HG03571 (cell line): ENCODE results near the gene EIF3K.

Experiments
- ATAC-seq: cut with Tn5 transposase; IDR thresholded peaks from one replicate; pipeline ENCODE4 v1.9.1; 2021; ENCODE audit not compliant: unreplicated experiment

EIF3K gene

GRCh38 chr19:38665219-38665931 lies 46.4 kb downstream of the EIF3K start:
- ATAC-seq: no peak

DNA sequence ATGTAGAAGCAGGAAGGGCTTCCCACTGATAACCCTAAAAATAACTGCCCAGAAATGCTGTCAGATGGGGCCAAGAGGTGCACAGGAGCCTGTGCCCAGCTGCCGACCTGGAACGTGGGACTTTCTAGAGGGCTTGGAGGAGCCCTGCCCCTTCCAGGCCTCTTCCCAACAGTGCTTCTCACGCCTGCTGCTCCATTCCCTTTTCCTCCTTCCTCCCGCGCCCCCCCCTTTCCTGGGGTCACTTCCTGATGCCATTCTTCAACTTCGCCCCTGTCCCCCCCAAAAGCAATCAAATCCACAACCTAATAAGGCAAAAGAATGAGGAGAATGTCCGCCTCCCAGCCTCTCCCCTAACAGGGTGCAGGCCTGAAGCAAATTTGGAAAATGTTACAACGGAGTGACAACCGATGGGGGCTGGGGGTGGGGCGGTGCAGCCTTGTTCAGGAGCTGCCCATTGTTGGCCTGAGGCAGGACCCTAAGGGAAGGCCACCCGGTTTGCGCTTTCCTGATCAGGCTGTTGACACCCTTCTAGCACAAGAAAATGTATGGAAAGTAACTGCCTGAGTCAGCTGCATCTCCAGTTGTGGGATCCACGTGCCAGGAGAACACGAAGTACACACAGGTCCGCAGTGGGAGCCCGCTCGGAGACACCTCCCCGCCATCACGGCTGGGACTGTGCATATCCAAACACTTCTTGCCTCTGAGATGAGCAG lies 47.1 kb downstream of the EIF3K start:
- no peak for ATAC-seq

DNA sequence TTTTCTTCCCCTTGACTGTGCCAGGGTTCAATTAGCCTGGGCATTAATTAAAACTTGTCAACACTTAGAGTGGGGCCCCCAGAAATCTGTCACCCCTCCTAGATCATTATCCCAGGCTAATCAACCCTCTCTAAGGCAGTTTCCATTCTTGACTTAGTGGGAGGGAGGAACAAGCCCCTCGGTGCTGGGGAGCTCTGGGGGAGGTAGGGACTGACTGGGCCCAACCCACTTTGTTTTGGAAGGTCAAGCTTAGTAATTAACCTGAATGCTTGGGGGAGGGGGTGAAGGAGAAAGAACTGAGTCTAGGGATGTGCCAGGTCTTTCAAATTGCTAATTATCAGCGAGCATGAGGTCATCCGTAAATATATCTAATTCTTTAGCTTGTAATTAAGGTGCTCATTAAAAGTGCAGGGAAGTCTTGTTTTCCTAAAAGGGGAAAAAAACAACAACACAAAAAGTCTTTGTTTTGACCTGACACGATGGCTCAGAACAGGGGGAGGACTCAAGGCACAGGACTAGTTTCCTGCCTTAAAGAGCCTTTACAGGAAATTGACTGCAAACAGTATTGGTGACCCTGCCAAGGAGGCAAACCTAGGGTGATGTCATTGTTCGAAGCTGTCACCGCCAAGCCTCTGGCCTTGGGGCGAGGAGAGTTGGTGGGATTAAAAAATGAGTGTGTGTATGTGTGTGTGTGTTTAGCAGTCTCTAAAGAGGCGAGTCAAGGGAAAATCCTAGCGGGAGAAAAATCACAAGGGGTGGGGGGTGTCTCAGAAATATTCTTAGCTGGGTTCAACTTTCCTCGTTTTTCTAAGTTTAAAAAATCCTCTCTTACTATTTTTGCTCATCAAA lies 47.9 kb downstream of the EIF3K start:
- ATAC-seq: no peak

DNA sequence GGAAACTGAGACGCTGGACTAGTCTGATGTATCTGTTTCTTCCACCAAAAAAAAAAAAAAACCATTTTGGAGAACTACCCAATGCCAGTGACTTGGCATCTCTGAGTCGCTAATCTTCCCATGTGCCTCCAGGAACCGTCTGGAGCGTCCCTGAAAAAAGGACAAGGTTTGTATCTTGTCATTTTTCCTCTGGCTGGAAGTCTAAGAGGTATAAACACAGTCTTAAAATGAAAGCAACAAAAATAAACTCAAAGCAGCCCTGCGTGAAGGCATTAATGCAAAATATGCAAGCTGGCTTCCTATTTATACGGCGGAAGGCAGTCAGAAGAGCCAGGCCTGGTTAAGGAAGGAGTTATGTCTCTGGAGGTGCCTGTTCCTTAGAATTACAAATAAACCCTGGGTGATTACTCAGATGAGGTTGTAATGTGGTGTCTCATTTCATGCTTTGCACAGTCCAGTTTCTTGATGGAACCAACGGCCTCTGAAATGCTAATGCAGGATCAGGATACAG lies 48.7 kb downstream of the EIF3K start:
- ATAC-seq: no peak

DNA sequence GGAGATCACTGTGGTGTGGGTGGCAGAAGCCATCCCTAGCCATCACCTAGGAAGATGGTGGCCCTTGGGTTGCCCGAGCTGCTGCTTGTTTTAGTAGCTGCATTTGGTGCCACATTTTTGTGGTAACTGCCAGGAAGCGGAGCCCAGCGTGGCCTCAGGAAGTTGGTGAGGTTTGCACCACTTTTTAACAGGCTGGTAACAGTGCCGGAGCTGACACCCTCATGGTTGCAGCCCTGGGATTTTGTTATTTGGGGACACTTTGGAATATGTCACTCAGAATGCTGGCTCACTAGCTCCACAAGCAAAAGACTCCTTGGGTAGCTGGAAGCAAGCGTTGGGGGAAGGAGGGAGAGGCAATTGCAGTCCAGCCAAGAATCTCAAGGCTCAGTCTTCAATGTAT lies 50.6 kb downstream of the EIF3K start:
- ATAC-seq: no peak

DNA sequence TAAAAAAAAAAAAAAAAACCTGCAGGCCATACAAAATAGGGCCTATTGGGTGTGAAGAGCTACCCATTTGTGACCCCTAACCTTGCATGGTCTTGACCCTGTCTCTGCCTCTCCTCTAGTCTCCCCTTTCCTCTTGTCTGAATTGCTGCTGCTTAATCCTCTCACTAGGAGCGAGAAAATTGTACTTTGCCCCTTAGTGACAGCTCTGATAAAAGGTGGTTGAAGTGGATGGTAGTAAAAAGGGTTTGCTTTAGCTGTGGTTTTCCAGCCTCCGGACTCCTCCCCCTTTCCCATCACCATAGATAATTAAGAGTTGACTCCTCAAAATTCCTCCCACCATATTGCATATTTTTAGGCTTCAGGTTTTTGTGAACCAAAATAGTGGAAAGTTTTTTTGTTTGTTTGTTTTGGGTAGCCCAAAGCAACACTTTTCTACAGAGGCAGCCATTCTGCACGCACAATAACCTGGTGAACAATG lies 52.0 kb downstream of the EIF3K start:
- ATAC-seq: no peak

DNA sequence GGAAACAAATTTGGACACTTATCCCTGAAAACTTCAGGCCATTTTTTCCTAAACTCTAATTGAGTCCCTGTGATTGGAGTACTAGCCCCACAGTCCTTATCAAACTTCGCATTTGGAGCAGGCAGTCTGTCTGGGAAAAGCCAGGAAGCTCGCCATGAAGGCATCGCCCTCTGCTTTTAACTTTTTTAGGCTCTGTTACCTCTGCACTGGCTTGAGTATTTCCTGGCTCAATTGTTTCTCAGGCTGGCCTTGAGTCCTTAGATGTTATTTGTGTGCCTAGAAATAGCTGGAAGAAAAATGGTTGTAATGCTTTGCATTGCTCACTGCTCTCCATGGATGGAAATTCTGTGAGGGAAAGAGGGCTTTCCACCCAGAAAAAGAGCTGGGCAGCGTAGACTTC lies 52.7 kb downstream of the EIF3K start:
- no peak for ATAC-seq

DNA sequence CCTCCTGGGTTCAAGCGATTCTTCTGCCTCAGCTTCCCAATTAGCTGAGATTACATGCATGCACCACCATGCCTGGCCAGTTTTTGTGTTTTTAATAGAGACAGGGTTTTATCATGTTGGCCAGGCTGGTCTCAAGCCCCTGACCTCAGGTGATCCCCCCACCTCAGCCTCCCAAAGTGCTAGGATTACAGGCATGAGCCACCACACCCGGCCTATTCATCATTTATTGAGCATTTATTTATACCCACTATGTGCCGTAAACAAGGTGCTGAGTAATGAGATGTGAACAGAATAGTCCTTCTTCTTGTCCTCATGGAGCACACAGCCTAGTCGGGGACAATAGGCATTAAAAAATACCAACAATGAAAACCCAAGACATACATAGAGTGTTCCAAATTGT lies 54.0 kb downstream of the EIF3K start:
- ATAC-seq: no peak

- no peak for ATAC-seq
Measured at GRCh38 chr19:38674388-38675171, 55.6 kb downstream of the EIF3K start.

DNA sequence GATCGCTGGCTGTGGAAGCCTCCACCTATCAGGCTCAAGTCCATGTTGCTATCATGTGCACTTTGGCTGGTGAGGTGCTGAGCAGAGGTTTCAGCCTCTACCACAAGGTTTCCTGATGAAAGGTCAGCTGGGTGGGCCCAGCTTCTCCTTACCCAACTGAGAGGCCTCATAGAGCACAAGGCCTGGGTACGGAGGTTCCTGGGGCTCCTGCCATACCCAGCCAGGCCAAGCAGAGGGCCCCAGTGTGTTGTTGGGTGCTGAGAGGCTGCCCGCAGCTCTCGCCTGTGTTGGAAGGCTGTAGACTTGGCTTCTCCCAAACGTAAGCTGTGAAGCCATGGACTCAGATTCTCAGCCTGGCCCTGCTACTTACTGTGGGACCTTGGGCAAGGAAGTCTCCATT lies 56.6 kb downstream of the EIF3K start:
- no peak for ATAC-seq

DNA sequence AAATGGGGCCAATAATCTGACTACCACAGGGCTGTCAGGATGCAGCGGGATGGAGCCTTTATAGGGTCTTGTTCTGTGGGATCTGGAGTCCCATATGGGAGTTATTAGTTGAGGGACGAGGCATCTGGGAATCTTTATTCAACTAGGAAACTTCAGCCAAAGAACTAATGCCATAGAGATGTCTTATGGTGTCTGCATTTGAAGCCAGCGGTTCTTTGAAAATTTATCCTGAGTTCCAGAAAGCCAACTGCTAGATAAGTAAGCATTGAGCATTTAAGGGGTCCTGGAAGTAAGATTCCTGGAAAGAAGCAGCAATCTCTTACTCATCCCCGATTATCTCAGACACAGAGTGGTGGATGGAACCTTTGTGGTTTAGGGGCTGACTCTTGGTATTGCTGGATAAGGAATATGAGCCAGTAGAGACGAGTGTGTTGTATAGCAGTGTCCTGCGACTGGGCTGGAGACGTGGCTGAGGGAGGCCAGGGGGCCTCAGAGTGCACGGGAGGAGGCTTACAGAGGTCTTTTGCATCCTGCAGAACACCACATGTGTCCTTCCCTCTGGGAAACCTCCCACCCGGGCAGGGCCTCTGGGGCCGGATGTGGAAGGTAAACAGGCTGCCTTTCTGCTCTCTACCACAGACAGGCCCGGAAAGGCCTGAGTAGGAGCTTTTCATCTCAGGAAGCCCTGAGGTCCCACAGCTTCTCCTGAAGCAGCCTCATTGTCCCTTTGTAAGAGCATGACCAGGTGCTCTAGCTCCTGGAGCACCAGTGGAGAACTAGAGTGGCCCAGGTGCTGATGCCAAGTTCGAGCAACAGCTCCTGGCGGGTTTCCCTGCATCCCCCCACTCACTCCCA lies 57.3 kb downstream of the EIF3K start:
- ATAC-seq: no peak

GRCh38 chr19:38676878-38677646 lies 58.1 kb downstream of the EIF3K start:
- ATAC-seq: no peak

DNA sequence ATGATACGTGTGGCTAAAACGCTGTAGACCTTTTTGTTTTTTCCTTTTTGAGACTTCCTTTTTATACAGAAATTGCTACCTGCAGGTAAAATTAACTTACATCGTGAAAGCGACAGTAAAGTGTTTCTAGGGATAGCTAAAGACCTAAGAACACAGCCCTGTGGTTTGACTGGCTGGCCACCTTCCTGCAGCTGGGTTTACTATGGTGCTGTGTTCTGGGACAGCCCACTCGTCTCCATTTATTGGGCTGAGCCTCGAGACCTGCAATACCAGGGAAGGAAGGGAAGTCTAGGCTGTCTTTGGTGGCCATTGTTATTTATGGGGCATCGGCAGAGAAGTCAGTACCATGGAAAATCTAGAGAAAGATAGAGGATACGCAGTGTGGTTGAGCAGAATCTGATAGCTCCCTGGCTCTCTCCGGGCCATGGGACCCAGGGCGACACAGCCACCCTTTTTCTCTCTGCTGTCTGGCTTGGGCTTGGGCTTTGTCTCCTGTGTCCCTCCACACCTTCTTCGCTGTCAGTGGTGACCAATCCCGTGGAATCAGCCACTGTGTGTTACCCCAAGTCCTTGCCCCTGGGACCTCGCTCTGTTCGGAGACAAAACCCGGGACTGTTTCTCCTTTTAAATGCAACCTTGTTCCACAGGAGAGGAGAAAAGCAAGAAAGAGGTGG lies 59.4 kb downstream of the EIF3K start:
- no peak for ATAC-seq

GRCh38 chr19:38678891-38679494 lies 60.0 kb downstream of the EIF3K start:
- ATAC-seq: no peak

DNA sequence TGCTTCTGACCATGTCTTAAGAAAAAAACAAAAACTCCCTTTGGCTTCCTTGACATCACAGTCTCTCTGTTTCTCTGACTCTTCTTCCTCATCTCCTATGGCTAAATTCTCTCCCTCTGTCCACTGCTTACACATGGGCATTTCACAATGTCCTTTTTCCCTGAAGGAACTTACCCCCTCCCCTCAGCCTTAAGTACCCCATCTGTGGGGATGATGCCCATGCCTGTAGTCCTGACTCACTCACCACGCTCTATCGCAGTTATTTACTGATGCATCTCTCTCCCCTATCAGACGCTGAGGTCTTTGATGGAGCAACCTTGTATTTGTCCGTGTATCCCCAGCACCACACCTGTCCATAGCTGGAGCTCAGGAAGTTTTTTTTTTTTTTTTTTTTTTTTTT lies 60.9 kb downstream of the EIF3K start:
- ATAC-seq: no peak

- ATAC-seq: no peak
Measured at GRCh38 chr19:38682195-38682867, 63.3 kb downstream of the EIF3K start.

DNA sequence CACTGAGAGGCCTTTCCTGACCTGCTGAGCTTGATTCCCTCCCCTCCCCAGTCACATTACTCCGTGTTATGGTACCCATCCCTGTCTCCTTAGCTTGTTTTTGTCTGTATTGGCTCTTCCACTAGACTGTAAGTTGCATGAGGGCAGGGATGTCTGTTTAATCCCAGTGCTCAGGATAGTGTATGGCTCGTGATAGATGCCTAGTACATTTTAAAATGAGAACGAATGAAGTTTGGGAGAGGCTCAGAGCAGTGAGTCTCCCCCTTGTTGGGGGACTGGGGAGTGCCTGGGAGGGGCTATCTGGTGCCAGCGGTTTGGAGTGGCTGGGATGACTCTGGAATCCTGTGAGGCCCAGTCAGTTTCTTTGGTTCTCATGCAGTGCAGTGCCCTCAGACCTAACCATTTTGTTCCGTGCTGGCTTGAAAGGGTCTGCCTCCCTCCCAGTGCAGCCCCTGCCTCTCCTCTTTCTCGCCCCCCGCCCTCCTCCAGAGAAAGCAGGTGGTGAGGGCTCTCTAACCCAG lies 63.9 kb downstream of the EIF3K start:
- ATAC-seq: no peak
